ENCODE data around the gene ABT1.

Gene ABT1

DNA sequence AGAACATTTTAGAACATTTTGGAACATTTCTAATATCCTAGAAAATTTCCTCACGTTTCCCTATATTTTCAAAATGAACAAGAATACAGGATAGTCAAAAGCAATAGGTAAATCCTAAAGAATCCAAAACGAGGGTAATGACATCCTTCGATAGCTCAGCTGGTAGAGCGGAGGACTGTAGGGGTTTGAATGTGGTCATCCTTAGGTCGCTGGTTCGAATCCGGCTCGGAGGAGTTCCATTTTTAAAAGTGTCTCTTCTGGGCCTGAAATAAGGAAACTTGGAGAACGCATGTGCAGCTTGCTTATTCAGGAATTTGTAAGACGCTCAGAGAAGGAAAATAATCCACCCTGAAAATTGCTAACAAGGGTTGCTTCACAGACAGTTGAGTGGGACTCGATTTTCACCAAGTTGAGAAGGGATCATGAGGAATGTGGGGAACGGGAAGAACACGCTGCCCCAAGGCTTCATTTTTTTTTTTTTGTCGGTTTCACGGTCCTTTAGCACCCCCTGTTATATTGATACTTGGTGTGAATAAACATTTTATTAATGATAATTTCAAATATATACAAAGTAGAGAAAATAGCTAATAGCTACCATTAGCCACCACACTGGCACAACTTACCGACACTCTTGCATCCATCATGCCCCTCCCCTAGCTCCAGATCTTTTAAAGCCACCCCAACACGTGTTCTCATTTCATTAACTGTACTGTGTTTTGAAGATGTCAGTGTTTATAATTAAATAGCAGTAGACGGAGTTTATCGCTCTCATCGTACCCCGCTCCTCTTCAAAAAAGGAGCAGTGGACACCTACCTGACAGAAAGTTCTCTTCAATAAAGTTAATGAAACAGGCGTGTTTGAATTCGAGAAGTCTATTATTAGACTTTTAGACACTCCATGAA lies 1.8 kb upstream of the ABT1 start:
- Histone ChIP-seq H3K4me3 (ENCODE audit: extremely low read depth, insufficient read depth, low read length, poor library complexity, severe bottlenecking) (no peak overlapping the region), H3K27ac (ENCODE audit: low read depth, low read length, severe bottlenecking) (peak overlapping the region; percentile 30), H3K36me3 (ENCODE audit: control insufficient read depth, insufficient read depth, low read length) (peaks cover 22% of the 10 kb centered on the region), H3K9me3 (ENCODE audit: control insufficient read depth, low read length) (no peaks in the 10 kb centered on the region), H3K4me1 (ENCODE audit: control insufficient read depth, insufficient read depth, low read length, poor library complexity, severe bottlenecking) (peaks cover 9% of the 10 kb centered on the region)
- 32 to 33% methylated on average over 11 to 13 of the region's 23 CpGs for WGBS, 2 experiments (ENCODE audit: insufficient coverage in 2 of 2)

GRCh38 chr6:26595669-26596269 lies 984 bp upstream of the ABT1 start:
- 0 to 1% methylated on average over 29 to 37 of the region's 39 CpGs for WGBS, 2 experiments (ENCODE audit: insufficient coverage in 2 of 2)
- no peaks in the 10 kb centered on the region for H3K9me3 ChIP-seq (ENCODE audit: control insufficient read depth, low read length)
- peak overlapping the region; percentile 95 for H3K4me3 ChIP-seq (ENCODE audit: extremely low read depth, insufficient read depth, low read length, poor library complexity, severe bottlenecking)
- H3K4me1 ChIP-seq (ENCODE audit: control insufficient read depth, insufficient read depth, low read length, poor library complexity, severe bottlenecking): peaks cover 9% of the 10 kb centered on the region
- peak overlapping the region; percentile 30 for H3K27ac ChIP-seq (ENCODE audit: low read depth, low read length, severe bottlenecking)
- peaks cover 30% of the 10 kb centered on the region for H3K36me3 ChIP-seq (ENCODE audit: control insufficient read depth, insufficient read depth, low read length)

DNA sequence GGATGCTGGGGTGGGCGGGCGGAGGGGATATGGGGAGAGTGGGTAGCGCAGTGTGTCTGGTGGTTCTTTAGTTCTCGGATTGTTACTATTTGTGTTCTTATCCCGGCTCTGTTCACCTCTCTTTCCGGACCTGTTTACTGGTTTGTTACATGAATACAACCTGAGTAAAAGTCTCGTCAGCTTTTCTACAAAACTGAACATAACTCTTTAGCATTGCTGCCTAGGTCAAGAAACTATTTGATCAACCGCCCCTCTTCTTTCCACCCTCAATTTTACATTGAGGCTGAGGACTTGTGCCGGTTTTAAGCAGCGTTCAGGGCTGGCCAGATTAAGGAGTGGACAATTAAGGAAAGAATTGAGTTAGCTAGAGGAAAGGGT lies 625 bp downstream of the ABT1 start:
- 13 to 22% methylated on average over 2 to 4 of the region's 10 CpGs for WGBS, 2 experiments (ENCODE audit: insufficient coverage in 2 of 2)
- no peaks in the 10 kb centered on the region for H3K9me3 ChIP-seq (ENCODE audit: control insufficient read depth, low read length)
- no peak overlapping the region for H3K27ac ChIP-seq (ENCODE audit: low read depth, low read length, severe bottlenecking)
- H3K4me1 ChIP-seq (ENCODE audit: control insufficient read depth, insufficient read depth, low read length, poor library complexity, severe bottlenecking): peaks cover 9% of the 10 kb centered on the region
- H3K4me3 ChIP-seq (ENCODE audit: extremely low read depth, insufficient read depth, low read length, poor library complexity, severe bottlenecking): peak overlapping the region; percentile 95
- H3K36me3 ChIP-seq (ENCODE audit: control insufficient read depth, insufficient read depth, low read length): peaks cover 30% of the 10 kb centered on the region

DNA sequence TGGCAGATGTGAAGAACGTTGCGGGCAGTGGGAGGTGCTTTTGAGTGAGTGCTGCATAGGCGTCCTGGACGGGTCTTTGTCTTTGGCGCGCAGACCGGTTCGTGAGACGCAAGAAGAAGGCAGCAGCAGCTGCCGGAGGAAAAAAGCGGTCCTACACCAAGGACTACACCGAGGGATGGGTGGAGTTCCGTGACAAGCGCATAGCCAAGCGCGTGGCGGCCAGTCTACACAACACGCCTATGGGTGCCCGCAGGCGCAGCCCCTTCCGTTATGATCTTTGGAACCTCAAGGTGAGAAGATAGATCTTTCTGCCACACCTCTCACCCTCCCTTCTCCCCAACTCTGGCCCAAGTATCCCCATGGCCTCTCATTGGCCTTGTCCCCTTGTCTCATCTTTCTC lies 1.1 kb downstream of the ABT1 start:
- Histone ChIP-seq H3K9me3 (ENCODE audit: control insufficient read depth, low read length) (no peaks in the 10 kb centered on the region), H3K27ac (ENCODE audit: low read depth, low read length, severe bottlenecking) (no peak overlapping the region), H3K36me3 (ENCODE audit: control insufficient read depth, insufficient read depth, low read length) (peaks cover 30% of the 10 kb centered on the region), H3K4me1 (ENCODE audit: control insufficient read depth, insufficient read depth, low read length, poor library complexity, severe bottlenecking) (peaks cover 9% of the 10 kb centered on the region), H3K4me3 (ENCODE audit: extremely low read depth, insufficient read depth, low read length, poor library complexity, severe bottlenecking) (peak overlapping the region; percentile 95)
- 89% methylated on average over 20 to 21 of the region's 21 CpGs for WGBS, 2 experiments (ENCODE audit: insufficient coverage in 2 of 2)

DNA sequence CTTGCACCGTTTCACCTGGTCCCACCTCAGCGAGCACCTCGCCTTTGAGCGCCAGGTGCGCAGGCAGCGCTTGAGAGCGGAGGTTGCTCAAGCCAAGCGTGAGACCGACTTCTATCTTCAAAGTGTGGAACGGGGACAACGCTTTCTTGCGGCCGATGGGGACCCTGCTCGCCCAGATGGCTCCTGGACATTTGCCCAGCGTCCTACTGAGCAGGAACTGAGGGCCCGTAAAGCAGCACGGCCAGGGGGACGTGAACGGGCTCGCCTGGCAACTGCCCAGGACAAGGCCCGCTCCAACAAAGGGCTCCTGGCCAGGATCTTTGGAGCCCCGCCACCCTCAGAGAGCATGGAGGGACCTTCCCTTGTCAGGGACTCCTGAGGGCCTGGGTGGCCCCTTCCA lies 1.5 kb downstream of the ABT1 start:
- Histone ChIP-seq H3K36me3 (ENCODE audit: control insufficient read depth, insufficient read depth, low read length) (peaks cover 30% of the 10 kb centered on the region), H3K27ac (ENCODE audit: low read depth, low read length, severe bottlenecking) (no peak overlapping the region), H3K9me3 (ENCODE audit: control insufficient read depth, low read length) (no peaks in the 10 kb centered on the region), H3K4me3 (ENCODE audit: extremely low read depth, insufficient read depth, low read length, poor library complexity, severe bottlenecking) (peak overlapping the region; percentile 95), H3K4me1 (ENCODE audit: control insufficient read depth, insufficient read depth, low read length, poor library complexity, severe bottlenecking) (peaks cover 9% of the 10 kb centered on the region)
- WGBS, 2 experiments (ENCODE audit: insufficient coverage in 2 of 2): 97% methylated on average over 21 to 22 of the region's 22 CpGs

DNA sequence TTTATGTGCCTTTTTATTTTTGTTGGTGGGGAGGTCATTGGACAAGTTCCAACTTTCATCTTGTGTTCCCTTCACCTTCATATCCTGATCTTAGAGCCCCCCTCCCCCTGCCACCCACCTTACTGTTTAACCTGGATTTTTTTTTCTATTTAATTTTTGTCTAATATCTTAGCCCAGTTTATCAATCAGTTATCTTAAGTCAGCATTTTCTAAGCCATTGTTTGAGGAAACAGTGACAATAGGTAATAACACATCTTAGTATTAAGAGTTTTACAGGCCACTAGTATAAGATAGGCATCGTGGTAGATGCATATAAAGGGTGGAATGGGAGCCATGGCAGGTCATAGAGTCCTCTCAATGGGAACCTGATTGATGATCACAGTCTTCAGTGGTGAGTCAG lies 2.4 kb downstream of the ABT1 start:
- H3K9me3 ChIP-seq (ENCODE audit: control insufficient read depth, low read length): no peaks in the 10 kb centered on the region
- no peak overlapping the region for H3K27ac ChIP-seq (ENCODE audit: low read depth, low read length, severe bottlenecking)
- H3K36me3 ChIP-seq (ENCODE audit: control insufficient read depth, insufficient read depth, low read length): peaks cover 30% of the 10 kb centered on the region
- no peak overlapping the region for H3K4me3 ChIP-seq (ENCODE audit: extremely low read depth, insufficient read depth, low read length, poor library complexity, severe bottlenecking)
- WGBS, 2 experiments (ENCODE audit: insufficient coverage in 2 of 2): 100% methylated on average over 1 of the region's 1 CpG; no CpG with 5 or more reads in 1 of the 2 experiments
- H3K4me1 ChIP-seq (ENCODE audit: control insufficient read depth, insufficient read depth, low read length, poor library complexity, severe bottlenecking): peaks cover 9% of the 10 kb centered on the region

DNA sequence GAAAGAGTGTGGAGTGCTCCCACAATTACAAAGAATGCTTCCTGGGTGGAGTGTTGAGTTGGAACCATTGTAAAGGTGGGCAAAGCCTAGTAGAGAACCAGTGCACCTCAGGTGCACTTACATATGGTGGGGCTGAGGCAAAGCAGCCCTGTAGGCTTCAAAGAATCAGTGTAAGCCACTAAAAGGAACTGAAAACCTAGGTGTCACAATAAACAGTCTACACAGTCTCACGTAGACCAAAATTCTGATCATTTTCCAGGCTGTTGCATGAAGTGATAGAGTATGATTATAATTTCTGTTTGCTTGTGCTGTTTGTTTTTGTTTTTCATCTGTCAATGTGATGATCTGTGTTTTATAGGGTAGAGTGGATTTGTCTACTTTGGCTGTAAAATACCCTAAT lies 2.8 kb downstream of the ABT1 start:
- 100% methylated on average over 1 of the region's 1 CpG; no CpG with 5 or more reads in 1 of the 2 experiments for WGBS, 2 experiments (ENCODE audit: insufficient coverage in 2 of 2)
- Histone ChIP-seq H3K9me3 (ENCODE audit: control insufficient read depth, low read length) (no peaks in the 10 kb centered on the region), H3K36me3 (ENCODE audit: control insufficient read depth, insufficient read depth, low read length) (peaks cover 30% of the 10 kb centered on the region), H3K27ac (ENCODE audit: low read depth, low read length, severe bottlenecking) (no peak overlapping the region), H3K4me3 (ENCODE audit: extremely low read depth, insufficient read depth, low read length, poor library complexity, severe bottlenecking) (no peak overlapping the region), H3K4me1 (ENCODE audit: control insufficient read depth, insufficient read depth, low read length, poor library complexity, severe bottlenecking) (peaks cover 9% of the 10 kb centered on the region)

DNA sequence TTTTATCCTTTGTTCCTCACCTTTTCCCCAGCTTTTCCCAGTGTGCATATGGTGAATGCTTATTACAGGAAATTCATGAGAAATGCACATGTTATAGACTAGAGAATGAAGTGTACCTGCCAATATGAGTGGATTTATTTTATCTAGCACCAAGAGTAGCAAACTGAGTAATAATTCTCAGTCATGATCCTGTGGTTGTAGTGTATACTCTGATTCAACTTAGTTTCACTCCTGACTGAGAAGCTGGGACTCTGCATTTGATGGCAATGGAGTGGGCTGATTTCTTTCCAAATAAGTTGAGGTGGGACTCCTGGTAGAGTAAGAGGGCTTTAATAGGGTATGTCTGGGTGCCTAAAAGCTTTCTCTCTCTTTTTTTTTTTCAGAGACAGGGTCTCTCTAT lies 4.0 kb downstream of the ABT1 start:
- no peak overlapping the region for H3K4me3 ChIP-seq (ENCODE audit: extremely low read depth, insufficient read depth, low read length, poor library complexity, severe bottlenecking)
- no peak overlapping the region for H3K27ac ChIP-seq (ENCODE audit: low read depth, low read length, severe bottlenecking)
- peaks cover 9% of the 10 kb centered on the region for H3K4me1 ChIP-seq (ENCODE audit: control insufficient read depth, insufficient read depth, low read length, poor library complexity, severe bottlenecking)

DNA sequence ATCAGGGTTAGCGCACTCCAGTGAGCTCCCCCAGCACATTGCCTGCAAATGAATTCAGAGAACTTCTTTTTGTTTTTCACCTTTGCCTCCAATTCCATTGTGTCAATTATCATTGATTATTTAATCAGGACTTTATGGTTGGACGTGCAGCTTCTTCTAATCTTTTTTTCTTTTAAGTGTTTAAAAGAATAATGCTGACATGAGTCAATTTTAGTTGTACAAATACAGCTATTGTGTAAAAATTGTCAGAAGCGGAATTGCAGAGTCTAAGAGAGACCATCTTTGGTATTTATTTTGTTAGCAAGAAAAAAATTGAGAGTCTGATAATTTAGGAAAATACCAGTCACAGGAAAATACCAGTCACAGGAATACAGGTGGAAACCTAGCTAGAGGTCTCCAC lies 5.5 kb downstream of the ABT1 start:
- WGBS, 2 experiments (ENCODE audit: insufficient coverage in 2 of 2): 100% methylated on average over 1 of the region's 3 CpGs; no CpG with 5 or more reads in 1 of the 2 experiments
- Histone ChIP-seq H3K4me1 (ENCODE audit: control insufficient read depth, insufficient read depth, low read length, poor library complexity, severe bottlenecking) (peaks cover 9% of the 10 kb centered on the region), H3K36me3 (ENCODE audit: control insufficient read depth, insufficient read depth, low read length) (peaks cover 30% of the 10 kb centered on the region), H3K4me3 (ENCODE audit: extremely low read depth, insufficient read depth, low read length, poor library complexity, severe bottlenecking) (no peak overlapping the region), H3K27ac (ENCODE audit: low read depth, low read length, severe bottlenecking) (no peak overlapping the region), H3K9me3 (ENCODE audit: control insufficient read depth, low read length) (no peaks in the 10 kb centered on the region)

More for the DNA sequence above, 4.0 kb downstream of the ABT1 start:
- Histone ChIP-seq H3K9me3 (ENCODE audit: control insufficient read depth, low read length) (no peaks in the 10 kb centered on the region), H3K36me3 (ENCODE audit: control insufficient read depth, insufficient read depth, low read length) (peaks cover 30% of the 10 kb centered on the region)

- H3K9me3 ChIP-seq (ENCODE audit: control insufficient read depth, low read length): no peaks in the 10 kb centered on the region
- no peaks in the 10 kb centered on the region for H3K4me1 ChIP-seq (ENCODE audit: control insufficient read depth, insufficient read depth, low read length, poor library complexity, severe bottlenecking)
- peaks cover 18% of the 10 kb centered on the region for H3K36me3 ChIP-seq (ENCODE audit: control insufficient read depth, insufficient read depth, low read length)
- no peak overlapping the region for H3K27ac ChIP-seq (ENCODE audit: low read depth, low read length, severe bottlenecking)
- H3K4me3 ChIP-seq (ENCODE audit: extremely low read depth, insufficient read depth, low read length, poor library complexity, severe bottlenecking): no peak overlapping the region
- 40 to 50% methylated on average over 1 of the region's 3 CpGs for WGBS, 2 experiments (ENCODE audit: insufficient coverage in 2 of 2)
These were observed 7.3 kb downstream of the ABT1 start for GRCh38 chr6:26604026-26604425.

- H3K9me3 ChIP-seq (ENCODE audit: control insufficient read depth, low read length): no peaks in the 10 kb centered on the region
- H3K4me1 ChIP-seq (ENCODE audit: control insufficient read depth, insufficient read depth, low read length, poor library complexity, severe bottlenecking): no peaks in the 10 kb centered on the region
- peaks cover 10% of the 10 kb centered on the region for H3K36me3 ChIP-seq (ENCODE audit: control insufficient read depth, insufficient read depth, low read length)
- no peak overlapping the region for H3K4me3 ChIP-seq (ENCODE audit: extremely low read depth, insufficient read depth, low read length, poor library complexity, severe bottlenecking)
- WGBS, 2 experiments (ENCODE audit: insufficient coverage in 2 of 2): 100% methylated on average over 1 of the region's 3 CpGs; no CpG with 5 or more reads in 1 of the 2 experiments
- H3K27ac ChIP-seq (ENCODE audit: low read depth, low read length, severe bottlenecking): no peak overlapping the region
These were observed 8.0 kb downstream of the ABT1 start for GRCh38 chr6:26604797-26605196.
